ENCODE data around the gene VPS37D.

The VPS37D gene

DNA sequence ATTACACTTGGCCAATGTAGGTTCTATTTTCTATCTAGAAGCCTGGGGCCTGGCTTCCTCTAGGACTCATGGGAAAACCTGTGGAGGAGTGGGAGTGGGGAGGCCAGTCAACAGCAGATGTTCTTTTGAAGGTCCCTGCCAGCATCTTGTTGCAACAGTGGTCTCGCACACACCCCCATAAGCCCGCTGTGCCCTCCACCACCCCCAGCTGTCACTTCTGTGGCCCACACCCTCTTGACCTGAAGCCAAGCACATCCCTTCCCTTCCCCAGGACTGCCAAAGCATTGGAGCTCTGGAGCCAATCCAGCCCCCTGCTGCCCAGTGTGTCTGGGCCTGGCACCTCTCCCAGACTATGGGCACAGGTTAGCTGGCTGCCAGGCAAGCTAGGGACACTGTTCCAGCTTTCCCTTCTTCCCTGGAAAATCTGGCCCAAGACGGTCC, 53.8 kb downstream of the VPS37D start:
- Histone ChIP-seq H3K9ac (ENCODE audit: low read length) (no peak overlapping the region), H3K9me3 (ENCODE audit: control insufficient read depth, low read length) (no peaks in the 10 kb centered on the region), H3K4me1 (ENCODE audit: control insufficient read depth, insufficient read depth, low read length) (peaks cover 27% of the 10 kb centered on the region), H3K4me3 (ENCODE audit: low read length) (no peak overlapping the region), H3K27me3 (replicated peaks; ENCODE audit: control insufficient read depth, insufficient read depth, low read length) (no peaks in the 10 kb centered on the region), H3K36me3 (ENCODE audit: control insufficient read depth, insufficient read depth, low read length, severe bottlenecking) (no peaks in the 10 kb centered on the region)
- DNase-seq (ENCODE audit: low read depth): no peak

All from adipocyte (in vitro differentiated cells).